OCI-LY3 (cell line): ENCODE data around the gene PACSIN2.

Experiments
- EZH2phosphoT487 ChIP-seq: fragments of 200-600 bp; shearing (Covaris generic); IDR thresholded peaks from 2 replicates; pipeline ENCODE4 v1.6.1; 2018; ENCODE audit warnings: antibody characterized with exemption, mixed run types, low read depth
- TF ChIP-seq, protein P1 (sequence below): fragments of 200-600, 300-600 bp; sonication (generic); IDR thresholded peaks from 2 replicates; pipeline ENCODE4 v1.5.1; 2014; ENCODE audit warnings: antibody characterized with exemption, low read length, low read depth

GRCh38 chr22:42946546-42947198 lies 68.3 kb downstream of the PACSIN2 start:
- TF ChIP-seq, protein P1, sequence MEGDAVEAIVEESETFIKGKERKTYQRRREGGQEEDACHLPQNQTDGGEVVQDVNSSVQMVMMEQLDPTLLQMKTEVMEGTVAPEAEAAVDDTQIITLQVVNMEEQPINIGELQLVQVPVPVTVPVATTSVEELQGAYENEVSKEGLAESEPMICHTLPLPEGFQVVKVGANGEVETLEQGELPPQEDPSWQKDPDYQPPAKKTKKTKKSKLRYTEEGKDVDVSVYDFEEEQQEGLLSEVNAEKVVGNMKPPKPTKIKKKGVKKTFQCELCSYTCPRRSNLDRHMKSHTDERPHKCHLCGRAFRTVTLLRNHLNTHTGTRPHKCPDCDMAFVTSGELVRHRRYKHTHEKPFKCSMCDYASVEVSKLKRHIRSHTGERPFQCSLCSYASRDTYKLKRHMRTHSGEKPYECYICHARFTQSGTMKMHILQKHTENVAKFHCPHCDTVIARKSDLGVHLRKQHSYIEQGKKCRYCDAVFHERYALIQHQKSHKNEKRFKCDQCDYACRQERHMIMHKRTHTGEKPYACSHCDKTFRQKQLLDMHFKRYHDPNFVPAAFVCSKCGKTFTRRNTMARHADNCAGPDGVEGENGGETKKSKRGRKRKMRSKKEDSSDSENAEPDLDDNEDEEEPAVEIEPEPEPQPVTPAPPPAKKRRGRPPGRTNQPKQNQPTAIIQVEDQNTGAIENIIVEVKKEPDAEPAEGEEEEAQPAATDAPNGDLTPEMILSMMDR: no peak
- TF ChIP-seq EZH2phosphoT487: no peak
